IPS-NIHi7 (cell line): ENCODE data around the gene ZNF830.
"Not testable (repeated sequence)": the region's sequence is repeated elsewhere in the genome, so short reads cannot be mapped to it uniquely, and the experiment has no call there.

ENCODE experiments used
- DNase-seq: peaks from one replicate; pipeline ENCODE4 v3.0.0; 2012; ENCODE audit warnings: mixed read lengths; ENCODE audit errors: extremely low spot score

Gene ZNF830

GRCh38 chr17:34991606-34992005 is 30.3 kb downstream of the ZNF830 start:
- no peak for DNase-seq

GRCh38 chr17:34993031-34993430 is 31.7 kb downstream of the ZNF830 start:
- no peak for DNase-seq

GRCh38 chr17:34996422-34997285 is 35.3 kb downstream of the ZNF830 start:
- no peak for DNase-seq

GRCh38 chr17:34997355-34997862 is 36.1 kb downstream of the ZNF830 start:
- no peak for DNase-seq

GRCh38 chr17:34998205-34998604 is 36.9 kb downstream of the ZNF830 start:
- peak; percentile 94 for DNase-seq

- no peak for DNase-seq
Measured at GRCh38 chr17:34999456-34999855, 38.1 kb downstream of the ZNF830 start.

GRCh38 chr17:35000965-35001364 is 39.6 kb downstream of the ZNF830 start:
- not testable (repeated sequence) for DNase-seq

- no peak for DNase-seq
Measured at GRCh38 chr17:35001549-35001948, 40.2 kb downstream of the ZNF830 start.

- DNase-seq, result no peak
Measured at GRCh38 chr17:35002876-35003551, 41.7 kb downstream of the ZNF830 start.

GRCh38 chr17:35003778-35004177 is 42.4 kb downstream of the ZNF830 start:
- no peak for DNase-seq

GRCh38 chr17:35006345-35006744 is 45.0 kb downstream of the ZNF830 start:
- DNase-seq, result no peak

- no peak for DNase-seq
Measured at GRCh38 chr17:35006961-35007360, 45.6 kb downstream of the ZNF830 start.

GRCh38 chr17:35010093-35010492 is 48.8 kb downstream of the ZNF830 start:
- DNase-seq, result no peak

GRCh38 chr17:35011671-35012216 is 50.4 kb downstream of the ZNF830 start:
- no peak for DNase-seq
